NOMO-1 (cell line): ENCODE measurements around the gene DSE.

ENCODE experiments used
- DNase-seq, 2 experiments: peaks; one replicate each; lab custom pipeline; 2025; ENCODE audit not compliant: unreplicated experiment in 2 of 2; lab: John Stamatoyannopoulos, UW

DSE gene

DNA sequence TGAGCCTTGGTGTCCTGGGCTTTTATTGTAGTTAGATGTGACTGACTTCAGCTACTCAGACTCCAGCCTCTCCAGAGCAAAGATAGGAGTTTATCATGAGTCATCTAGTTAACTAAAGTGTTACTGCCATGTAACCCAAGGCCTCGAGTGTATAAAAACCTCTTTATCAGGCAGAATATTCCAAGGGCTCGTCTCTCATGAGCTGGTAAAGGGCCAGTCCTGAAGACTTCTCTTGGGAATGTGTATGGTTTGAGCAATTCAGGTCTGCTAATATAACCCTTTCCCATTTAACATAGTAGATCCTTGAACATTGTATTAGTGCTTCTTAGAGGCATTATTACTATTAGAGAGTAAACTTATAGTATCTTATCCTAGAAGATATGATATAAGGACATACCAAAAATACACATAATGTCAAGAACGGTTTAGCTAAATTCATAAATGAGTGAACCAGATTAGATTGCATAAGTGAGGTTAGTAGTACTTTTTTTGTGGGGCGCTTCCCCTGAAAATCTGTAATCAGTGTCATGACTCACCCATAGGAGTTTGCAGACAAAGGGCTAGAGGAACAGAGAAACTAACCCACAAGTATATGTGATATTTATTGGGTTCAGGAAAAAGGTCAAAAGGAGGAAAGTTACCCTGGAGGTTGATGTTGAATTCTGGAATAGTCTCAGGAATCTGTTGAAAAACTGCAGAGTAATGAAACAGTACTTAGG lies 16.0 kb downstream of the DSE start:
- peak; percentile 63 to 87 for DNase-seq

DNA sequence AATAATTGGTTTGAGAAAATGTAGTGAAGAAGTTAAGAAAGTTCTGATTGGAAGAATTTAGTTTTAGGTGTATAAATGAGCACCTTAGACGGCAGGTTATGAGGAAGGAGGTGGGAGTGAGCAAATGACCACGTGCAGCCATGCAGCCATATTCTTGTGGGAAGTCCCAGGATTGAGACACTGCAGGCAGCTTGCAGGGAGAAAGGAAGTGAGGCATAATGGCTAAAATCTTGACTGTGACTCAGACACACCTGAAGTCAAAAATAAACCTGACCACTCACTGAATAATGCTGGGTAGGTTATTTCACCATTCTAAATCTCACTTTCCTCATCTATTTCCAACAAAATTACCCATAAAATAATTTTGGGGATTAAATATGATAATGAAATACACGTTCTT lies 16.6 kb downstream of the DSE start:
- peak in 1 of 2 experiments; percentile 19 for DNase-seq

DNA sequence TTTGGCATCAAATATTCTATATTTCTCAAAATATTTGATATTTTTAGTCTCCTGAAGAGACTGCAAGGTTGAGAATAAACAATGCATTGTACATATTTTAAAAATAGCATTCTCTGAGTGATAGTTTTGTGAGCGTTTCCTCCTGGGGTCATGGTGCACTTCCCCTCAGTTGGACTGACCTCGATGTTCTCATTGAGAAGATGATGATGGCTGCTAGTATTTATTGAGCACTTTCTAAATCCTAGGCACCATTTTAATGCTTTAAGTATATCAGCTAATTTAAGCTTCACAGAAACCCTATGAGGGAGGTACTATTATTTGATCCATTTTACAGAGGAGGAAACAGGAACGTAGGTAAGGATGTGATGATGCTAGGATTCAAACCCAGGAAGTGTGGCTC lies 18.2 kb downstream of the DSE start:
- no peak for DNase-seq

DNA sequence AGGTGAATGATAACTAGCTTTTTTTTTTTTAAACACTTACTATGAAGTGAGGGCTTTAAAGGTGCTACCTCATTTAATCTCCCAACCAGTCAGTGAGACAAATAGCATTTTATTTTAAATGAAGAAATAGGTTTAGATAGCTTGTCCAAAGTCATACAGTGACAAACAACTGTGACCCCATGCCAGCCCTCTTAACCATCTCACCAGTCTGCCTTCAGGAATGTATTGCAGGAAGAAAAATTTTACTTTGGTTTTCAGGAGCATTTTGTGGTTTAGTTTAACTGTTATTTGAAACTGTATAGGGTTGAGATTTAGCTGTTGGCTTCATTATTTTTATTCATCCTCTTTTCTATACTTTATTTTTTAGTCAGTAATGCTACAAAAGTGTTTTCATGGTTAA lies 18.6 kb downstream of the DSE start:
- no peak for DNase-seq

DNA sequence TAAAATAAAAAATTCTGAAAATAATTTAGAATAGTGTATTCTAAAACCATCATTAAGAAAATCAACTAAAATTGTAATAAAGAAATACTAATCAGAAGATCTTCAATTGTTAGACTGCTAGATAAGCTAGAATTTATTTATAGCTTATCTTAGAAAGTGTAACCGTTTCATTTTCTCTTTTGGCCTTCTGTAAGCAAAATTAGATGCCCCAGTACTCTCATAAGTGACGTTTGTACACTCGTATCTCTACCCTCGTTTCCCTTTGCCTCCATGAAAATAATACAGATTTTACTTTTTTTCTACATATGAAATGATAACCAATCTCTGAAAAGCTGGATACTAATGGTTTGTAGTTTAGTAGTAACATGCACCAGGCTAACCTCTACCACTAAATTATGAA lies 19.8 kb downstream of the DSE start:
- no peak for DNase-seq

DNA sequence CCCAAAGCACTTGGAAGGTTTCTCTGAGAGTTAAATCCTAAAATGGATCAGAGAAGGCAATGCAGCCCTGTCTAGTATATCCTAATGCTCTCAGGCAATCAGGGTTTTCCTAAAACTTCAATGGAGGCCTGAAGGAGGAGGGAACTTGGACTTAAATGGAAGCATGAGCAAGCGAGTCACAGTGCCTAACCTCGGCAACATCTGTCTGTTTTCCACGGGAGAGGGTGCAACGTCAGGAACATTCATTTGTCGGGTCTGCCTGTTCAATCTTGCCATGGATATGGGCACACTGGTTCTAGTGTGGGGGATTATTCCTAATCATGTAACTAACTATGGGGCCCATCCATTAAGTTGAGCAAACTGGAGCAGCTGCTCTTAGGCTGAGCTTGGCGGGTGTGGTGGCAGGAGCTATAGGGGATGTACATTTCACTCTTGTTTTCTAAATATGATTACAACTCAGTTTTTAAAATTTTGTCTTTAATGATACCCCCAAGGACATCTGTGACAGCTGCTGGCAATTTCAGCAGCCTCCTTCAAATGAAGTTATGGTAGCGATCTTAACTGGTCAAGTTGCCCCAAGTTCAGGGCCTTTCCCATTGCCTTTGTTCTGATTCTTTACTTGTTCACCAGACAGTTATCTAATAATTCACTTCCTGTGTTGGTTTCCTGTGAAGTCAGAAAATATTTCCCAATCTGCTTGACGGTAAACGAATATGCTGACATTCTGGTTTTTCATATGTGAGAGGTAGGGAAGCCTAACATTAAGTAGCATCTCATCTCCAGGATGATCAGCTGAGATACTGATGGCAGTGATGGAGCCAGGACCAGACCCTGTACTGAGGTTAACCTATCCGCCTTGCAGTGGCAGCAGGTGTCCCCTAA lies 21.6 kb downstream of the DSE start:
- DNase-seq: peak; percentile 32 to 86

DNA sequence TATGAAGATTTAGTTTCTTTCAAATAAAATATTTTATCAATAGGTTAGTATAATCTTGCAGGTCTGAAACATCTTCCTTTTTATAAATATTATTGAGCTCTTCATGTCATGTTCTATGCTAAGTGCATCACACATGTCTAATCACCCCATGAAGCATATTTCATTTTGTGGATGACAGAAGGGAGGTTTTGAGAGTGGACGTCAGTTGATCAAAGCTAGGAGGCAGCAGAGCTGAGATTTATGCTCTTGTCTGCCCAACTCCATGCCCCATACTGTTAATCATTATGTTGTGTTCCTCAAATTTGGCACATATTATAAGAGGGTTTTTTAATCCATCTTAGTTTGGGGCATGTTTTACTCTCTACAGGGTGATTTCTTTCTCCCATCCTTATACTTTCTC lies 22.7 kb downstream of the DSE start:
- peak; percentile 18 to 34 for DNase-seq

DNA sequence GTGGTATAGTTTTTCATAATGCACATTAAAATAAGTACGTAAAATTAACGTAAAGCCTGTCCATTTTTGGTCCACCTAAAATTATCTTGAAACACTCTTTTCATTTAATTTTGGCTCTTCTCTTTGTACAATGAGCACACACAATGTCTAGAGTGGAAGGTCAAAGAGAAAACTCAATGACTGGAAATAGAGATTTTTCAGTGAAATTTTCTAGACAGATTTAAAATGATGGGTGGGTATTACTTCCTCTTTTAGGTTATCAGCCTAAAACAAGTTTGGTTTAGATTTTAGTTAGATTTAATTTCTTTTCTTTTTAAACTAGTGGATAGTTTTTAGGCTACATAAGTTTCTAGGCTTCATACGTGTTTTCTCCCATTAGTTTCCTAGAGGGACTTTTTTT lies 24.9 kb downstream of the DSE start:
- peak in 1 of 2 experiments; percentile 20 for DNase-seq

DNA sequence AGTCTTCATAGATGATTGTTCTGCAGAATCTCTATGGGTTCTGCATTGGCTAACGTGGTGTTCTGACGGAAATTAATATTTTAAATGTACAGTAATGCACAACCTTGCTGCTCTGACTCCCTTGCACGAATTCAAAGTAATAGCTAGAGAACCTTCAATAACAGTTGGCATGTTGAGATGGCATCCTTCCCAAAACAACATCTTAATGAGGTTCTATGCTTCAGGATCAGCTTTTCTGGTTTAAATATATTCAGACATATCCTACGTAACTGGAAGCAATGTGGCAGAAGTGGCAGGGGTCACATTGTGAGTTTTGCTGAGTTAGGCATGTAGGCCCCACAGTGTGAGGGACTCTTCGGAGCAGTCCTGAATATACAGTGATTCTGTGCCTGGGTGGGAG lies 25.7 kb downstream of the DSE start:
- no peak for DNase-seq

DNA sequence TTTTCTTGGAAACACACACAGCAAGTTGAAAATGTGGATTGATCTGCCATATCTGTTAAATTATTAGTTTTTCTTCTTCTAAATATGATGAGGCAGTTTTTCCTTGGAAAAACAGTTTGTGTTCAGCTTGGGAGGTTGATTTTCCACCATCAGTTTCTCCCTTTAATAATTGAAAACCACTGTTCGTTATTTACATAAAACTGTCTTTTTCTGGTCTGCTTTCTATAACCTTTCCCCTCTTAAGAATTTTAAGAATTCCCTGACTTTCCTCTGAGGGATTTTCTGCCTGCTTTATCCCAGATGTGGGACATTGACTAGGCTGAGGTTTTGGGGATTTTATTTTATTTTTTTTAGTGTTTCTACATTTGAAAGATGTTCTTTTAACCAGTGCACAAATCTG lies 27.2 kb downstream of the DSE start:
- DNase-seq: no peak

DNA sequence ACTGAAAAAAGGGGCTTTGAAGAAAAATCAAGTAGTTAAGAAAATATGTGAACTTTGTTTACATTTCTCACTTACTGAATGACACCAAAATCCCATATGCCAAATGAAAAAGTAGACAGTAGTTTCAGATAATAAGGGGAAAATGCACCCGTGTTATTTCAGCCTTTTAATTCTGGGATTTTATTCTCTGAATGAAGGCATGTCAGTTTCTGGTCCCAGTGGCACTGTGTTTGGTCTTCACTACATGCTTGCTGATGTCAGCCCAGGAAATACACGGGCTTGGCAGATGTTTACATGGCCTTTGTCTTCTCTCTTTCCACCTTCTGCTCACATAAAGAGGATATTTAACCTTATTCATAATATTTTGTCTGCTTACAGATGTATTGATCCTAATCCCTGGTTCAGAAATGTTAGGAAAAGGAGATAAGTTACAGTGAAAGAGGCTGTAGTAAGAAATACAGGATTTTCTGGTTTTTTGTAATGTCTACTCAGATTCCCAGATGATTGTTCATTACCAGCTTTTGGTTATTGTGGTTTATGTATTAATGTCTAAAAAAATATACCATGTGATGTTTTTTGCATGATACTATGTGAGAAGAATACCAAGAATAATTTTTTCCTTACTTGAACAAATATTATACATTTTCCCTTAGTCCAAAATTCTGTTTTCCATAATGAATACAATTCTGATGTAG lies 27.7 kb downstream of the DSE start:
- DNase-seq: no peak

DNA sequence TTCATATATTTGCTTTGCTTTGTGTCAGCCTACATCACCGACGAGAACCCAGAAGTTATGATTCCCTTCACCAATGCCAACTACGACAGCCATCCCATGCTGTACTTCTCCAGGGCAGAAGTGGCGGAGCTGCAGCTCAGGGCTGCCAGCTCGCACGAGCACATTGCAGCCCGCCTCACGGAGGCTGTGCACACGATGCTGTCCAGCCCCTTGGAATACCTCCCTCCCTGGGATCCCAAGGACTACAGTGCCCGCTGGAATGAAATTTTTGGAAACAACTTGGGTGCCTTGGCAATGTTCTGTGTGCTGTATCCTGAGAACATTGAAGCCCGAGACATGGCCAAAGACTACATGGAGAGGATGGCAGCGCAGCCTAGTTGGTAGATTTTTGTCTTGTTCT lies 28.5 kb downstream of the DSE start:
- DNase-seq: no peak

DNA sequence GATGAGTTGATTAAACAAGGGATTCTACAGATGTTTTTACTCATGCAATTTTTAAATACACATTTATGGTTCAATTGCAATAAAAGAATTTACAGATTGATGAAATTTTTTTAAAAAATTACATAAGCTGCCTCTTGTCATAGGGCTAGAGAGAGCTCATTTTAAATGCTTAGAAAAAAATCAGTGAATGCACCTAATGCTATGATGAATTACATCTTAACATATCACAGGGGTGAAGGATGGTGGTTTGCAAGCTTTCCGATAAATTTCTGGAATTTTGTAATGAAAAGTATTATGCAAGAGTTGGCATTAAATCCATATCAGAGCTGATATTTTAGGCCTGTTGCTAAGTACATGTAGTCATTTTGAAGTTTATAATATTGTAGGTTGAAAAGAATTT lies 29.6 kb downstream of the DSE start:
- DNase-seq: no peak

DNA sequence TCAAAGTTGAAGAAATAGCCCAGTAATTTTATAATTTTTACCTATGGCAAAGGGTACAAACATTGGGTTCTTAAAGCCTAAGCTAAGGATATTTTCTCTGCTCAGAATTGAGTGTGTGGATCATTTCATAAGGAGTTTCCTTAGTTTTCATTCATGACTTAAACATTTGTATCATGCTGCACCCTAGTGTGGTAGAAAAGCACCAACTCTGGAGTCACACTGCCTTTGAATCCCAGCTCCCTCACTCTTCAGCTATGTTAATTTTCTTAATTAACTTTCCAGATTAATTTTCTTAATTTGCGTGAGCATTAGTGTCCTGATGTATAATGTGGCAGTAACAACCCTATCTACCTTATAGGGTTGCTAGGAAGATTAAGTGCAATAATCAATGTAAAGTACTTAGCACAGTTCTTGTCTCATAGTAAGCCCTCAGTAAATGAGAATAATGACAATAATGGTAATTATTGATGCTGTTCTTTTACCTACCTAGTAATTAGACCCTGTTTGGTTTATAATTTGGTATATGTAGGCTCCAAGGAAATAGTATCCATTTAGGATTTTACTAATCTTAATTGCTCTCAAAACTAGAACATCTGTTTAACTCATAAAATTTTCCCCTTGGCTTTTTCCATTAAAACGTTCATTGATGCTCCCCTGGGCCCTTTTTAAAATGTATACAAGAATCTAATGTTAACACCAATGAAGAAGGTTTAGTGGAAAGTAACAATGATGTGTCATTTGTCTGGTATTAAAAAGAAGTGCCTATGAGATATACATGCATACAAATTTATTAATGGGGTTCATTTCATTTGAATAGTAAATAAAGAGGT lies 31.6 kb downstream of the DSE start:
- DNase-seq: no peak

DNA sequence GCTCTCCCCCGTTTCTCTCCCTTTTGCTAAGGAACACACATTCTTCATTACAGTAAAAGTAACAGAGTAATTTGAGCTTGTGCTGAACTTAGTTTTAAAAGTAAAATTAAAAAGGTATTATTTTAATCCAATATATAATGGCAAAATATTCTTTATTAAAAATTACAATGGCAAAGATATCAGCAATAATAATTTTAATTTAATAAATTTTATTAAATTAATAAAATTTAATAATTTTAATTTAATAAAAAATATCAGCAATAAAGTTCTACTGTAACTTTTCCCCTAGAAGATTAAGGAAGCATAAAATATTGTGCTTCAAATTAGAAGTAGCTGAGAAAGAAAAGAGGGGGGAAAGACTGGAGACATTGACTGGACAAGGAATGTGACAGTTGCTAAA lies 32.5 kb downstream of the DSE start:
- no peak for DNase-seq

DNA sequence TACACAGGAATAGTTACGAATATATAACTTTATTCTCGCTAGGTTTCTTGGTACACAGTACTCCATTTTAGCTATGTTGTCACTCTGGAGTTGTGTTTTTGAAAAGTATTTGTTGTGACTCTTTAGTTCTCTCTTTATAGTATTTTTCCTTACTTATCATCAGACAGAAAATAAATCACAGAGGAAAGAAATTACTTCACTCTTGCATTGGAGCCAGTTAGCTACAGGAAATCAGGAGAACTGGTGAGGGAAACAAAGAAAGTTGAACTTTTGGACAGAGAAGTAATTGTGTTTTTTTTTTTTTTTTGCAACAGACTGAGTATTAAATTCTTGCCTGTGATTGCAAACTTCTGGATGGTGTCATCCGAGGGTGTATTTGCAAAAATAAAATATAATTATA lies 33.9 kb downstream of the DSE start:
- no peak for DNase-seq

DNA sequence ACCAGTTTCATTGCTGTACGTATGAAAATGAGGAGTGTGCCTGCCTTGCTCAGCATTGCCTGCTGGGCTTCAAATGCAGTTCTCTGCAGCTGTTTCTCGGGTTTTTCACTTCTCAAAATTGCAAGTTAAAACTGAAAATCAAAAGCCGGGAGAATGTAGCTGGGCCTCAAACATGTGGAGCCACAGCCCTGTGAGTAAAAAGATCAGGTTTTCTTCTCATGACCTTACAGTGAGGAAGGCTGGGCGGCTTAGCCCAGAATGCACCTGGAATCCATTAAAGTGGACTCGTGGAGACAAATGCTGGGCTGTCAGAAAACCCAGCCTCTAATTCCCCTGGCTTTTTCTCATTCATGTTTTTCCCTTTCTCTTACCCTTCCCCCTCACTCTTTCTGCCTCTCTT lies 34.4 kb downstream of the DSE start:
- DNase-seq: peak; percentile 33 to 50

DNA sequence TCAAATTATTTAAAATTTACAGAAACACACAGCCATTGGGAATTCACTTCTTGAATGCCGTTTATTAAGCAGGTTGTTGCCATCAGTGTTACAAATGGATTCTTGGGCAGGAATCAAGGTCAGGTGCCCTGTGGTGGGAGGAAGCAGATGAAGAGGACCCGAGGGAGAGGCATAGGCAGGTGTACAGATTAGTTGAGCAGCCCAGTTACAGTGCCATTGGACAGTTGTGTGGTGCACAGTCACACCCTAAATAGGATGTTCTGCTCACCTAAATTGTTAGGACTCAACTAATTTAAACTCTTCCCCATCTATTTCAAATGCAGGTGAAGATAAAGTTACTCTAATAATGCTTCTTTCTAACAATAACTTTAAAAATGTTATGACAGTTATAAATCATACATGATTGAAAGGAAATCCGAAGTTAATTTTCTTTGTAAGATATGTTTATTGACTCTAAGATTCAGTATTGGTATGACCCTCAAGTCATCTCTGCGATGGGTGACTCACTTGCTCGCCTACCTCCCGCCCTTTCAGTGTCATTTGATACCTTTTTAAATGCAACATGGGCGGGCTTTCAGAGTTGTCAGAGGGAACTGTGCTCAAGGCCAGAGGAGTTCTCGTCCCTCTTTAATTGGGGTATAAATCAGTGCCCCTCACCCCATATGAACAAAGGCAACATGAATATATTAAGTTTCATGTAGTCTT lies 35.1 kb downstream of the DSE start:
- no peak for DNase-seq

DNA sequence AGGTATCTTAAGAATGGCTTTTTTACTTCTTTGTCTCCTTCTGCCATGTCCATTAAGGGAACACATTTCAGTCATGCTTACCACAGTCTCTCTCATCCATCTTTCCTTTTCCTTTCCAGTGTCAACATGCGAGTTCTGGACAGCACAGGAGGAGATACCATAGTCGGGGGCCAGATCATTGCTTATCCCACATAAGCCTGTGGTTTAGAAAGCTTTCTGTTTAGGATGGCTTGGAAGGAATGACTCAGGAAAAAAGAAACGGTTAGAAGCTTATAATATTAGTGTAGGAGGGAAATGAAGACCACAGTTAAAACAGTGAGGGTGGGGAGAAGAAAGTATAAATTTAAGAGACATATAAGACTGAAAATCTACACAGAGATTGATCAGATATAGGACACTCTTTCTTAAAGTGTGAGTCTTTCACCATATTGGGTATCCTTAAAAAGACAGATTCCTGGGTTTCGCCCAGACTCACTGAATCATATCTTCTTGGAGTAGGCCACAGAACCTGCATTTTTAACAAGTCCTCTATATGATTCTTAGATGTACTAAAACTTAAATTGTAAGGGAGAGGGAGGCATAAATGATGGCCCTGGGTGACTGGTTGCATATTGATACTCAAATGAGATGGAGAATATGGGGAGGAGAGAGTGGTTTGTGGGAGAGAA lies 36.1 kb downstream of the DSE start:
- no peak for DNase-seq

DNA sequence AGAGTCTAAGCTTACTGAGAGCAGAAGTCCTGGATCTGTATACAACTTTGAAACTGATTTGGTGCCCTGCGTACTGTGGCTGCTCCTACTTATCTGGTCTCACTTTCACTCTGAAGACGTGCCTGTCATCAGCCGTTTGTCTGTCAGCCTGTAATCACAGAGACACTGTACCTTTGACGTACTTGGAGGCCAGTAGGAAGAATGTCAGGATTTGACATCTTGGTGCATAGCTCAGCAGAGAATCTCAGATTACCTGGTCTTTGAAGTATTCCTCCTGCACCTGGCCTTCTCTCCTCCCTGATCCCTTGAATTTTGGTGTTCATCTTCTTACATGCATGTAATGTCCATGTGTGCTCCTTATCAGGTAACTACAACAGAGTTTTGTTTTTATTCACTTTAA lies 37.7 kb downstream of the DSE start:
- DNase-seq: no peak
